Activated T-cell treated with anti-CD3 and anti-CD28 coated beads for 24 hours (primary cell): ENCODE data around the gene EPG5.

Source experiments
- DNase-seq: peaks from one replicate; pipeline ENCODE4 v3.0.0-alpha.2; 2020; ENCODE audit warnings: low read depth

The EPG5 gene

GRCh38 chr18:45910405-45911023 is 56.6 kb downstream of the EPG5 start:
- peak; percentile 49 for DNase-seq

- DNase-seq: no peak
Measured at GRCh38 chr18:45901654-45902210, 65.4 kb downstream of the EPG5 start.

- DNase-seq: no peak
Measured at GRCh38 chr18:45900623-45901022, 66.5 kb downstream of the EPG5 start.

- DNase-seq: no peak
Measured at GRCh38 chr18:45896991-45897390, 70.1 kb downstream of the EPG5 start.

- no peak for DNase-seq
Measured at GRCh38 chr18:45896452-45896851, 70.7 kb downstream of the EPG5 start.

- DNase-seq: no peak
Measured at GRCh38 chr18:45895339-45895738, 71.8 kb downstream of the EPG5 start.

GRCh38 chr18:45894818-45895217 is 72.3 kb downstream of the EPG5 start:
- no peak for DNase-seq

- no peak for DNase-seq
Measured at GRCh38 chr18:45891806-45892205, 75.3 kb downstream of the EPG5 start.

GRCh38 chr18:45890606-45891005 is 76.5 kb downstream of the EPG5 start:
- DNase-seq: no peak

- DNase-seq: no peak
Measured at GRCh38 chr18:45889419-45890064, 77.6 kb downstream of the EPG5 start.

- DNase-seq: no peak
Measured at GRCh38 chr18:45887585-45887984, 79.5 kb downstream of the EPG5 start.

- DNase-seq: no peak
Measured at GRCh38 chr18:45880876-45881558, 86.1 kb downstream of the EPG5 start.

GRCh38 chr18:45879681-45880655 is 87.2 kb downstream of the EPG5 start:
- peak; percentile 62 for DNase-seq

- no peak for DNase-seq
Measured at GRCh38 chr18:45877403-45877802, 89.7 kb downstream of the EPG5 start.

- DNase-seq: no peak
Measured at GRCh38 chr18:45876161-45876560, 91.0 kb downstream of the EPG5 start.

GRCh38 chr18:45874491-45875184 is 92.5 kb downstream of the EPG5 start:
- DNase-seq: peak; percentile 52

- no peak for DNase-seq
Measured at GRCh38 chr18:45871431-45872084, 95.6 kb downstream of the EPG5 start.

GRCh38 chr18:45870419-45870818 is 96.7 kb downstream of the EPG5 start:
- DNase-seq: no peak

GRCh38 chr18:45865466-45865865 is 101.7 kb downstream of the EPG5 start:
- no peak for DNase-seq

GRCh38 chr18:45864081-45864480 is 103.0 kb downstream of the EPG5 start:
- no peak for DNase-seq

- no peak for DNase-seq
Measured at GRCh38 chr18:45863469-45863868, 103.7 kb downstream of the EPG5 start.
